Breast epithelium (tissue), 3 donors: ENCODE measurements around the gene ASXL1.

ENCODE experiments used
- CTCF ChIP-seq, 3 donors: fragments of 450-650 bp; IDR thresholded peaks; one replicate each; pipeline ENCODE4 v1.5.1; 2016 to 2017; ENCODE audit warnings: antibody characterized with exemption in 3 of 3, mild to moderate bottlenecking in 3 of 3, moderate library complexity in 3 of 3
- POLR2A ChIP-seq: fragments of 450-650 bp; IDR thresholded peaks from one replicate; pipeline ENCODE4 v1.6.1; 2016; ENCODE audit warnings: antibody characterized with exemption, mild to moderate bottlenecking, moderate library complexity
- POLR2AphosphoS5 ChIP-seq, 3 donors: sonication (generic); formaldehyde crosslinking; IDR thresholded peaks; one replicate each; pipeline ENCODE4 v1.6.1; 2017; ENCODE audit warnings: antibody characterized with exemption in 3 of 3

- TF ChIP-seq CTCF (IDR thresholded peaks at IDR 0.05), result no peak
- TF ChIP-seq POLR2A, result no peak
- TF ChIP-seq POLR2AphosphoS5 (IDR thresholded peaks at IDR 0.05), result peak in 2 of 3 donors; percentile 3 to 9
Measured at GRCh38 chr20:32474967-32475811, 117.1 kb downstream of the ASXL1 start.
